Upper lobe of right lung (tissue), 1 donor: Measurements from ENCODE around the gene GRHL3. TPM values are rescaled to one million over a fixed set of nuclear protein-coding genes. Genes with fewer than 3 reads are reported as not detected.
"Not testable (repeated sequence)": the region's sequence is repeated elsewhere in the genome, so short reads cannot be mapped to it uniquely, and the experiment has no call there.

Source experiments
- ATAC-seq: fragments of 200-7000 bp; cut with Tn5 transposase; one replicate; pipeline ENCODE4 v1.9.1; 2020; ENCODE audit warnings: mild to moderate bottlenecking, moderate library complexity
- DNase-seq: peaks from one replicate; pipeline ENCODE4 v3.0.0-alpha.2; 2020
- H3K27ac ChIP-seq: fragments of 200-600 bp; one replicate; pipeline ENCODE4 v1.8.0; 2022
- H3K27me3 ChIP-seq: fragments of 200-600 bp; one replicate; pipeline ENCODE4 v1.8.0; 2022; ENCODE audit warnings: mild to moderate bottlenecking
- H3K36me3 ChIP-seq: fragments of 200-600 bp; one replicate; pipeline ENCODE4 v1.8.0; 2022
- H3K4me1 ChIP-seq: fragments of 200-600 bp; one replicate; pipeline ENCODE4 v1.8.0; 2022
- H3K4me3 ChIP-seq: fragments of 200-600 bp; one replicate; pipeline ENCODE4 v1.8.0; 2022; ENCODE audit warnings: mild to moderate bottlenecking
- H3K9me3 ChIP-seq: fragments of 200-600 bp; one replicate; pipeline ENCODE4 v1.8.0; 2022
- intact Hi-C: fragments of 100-400 bp; cut with DNase I; formaldehyde crosslinking; loops from one replicate; pipeline ENCODE4 v1.11.0; 2022
- long read RNA-seq: library from polyadenylated mRNA; unstranded; transcript quantifications from one replicate; pipeline ENCODE4 v2.0.0, GENCODE V29; 2021
- total RNA-seq: library from RNA; stranded (reverse); fragmentation: NEBNext Ultra II Directional; extraction: Animal tissue kit (Norgen Biotek cat#: 25700); gene quantifications from one replicate; pipeline ENCODE4 v1.2.1, GENCODE V29; 2021
- TF ChIP-seq, protein P1 (sequence below): fragments of 200-600 bp; IDR thresholded peaks from one replicate; pipeline ENCODE4 v1.8.0; 2022; ENCODE audit warnings: antibody characterized with exemption
- donor health status: DM: no; HTN: yes; CAD: no; lungs with severe emphysema.

GRHL3 gene
- total RNA-seq = 0.55 TPM
- long read RNA-seq, partial matches to known transcripts = 0 of 3 reads
- long read RNA-seq, other reads (novel, unspliced or antisense) = 3 of 3 reads

GRCh38 chr1:24319312-24319863 lies at the start of gene GRHL3:
GRHL3 (plus strand) TSS chr1:24319357; CDS start chr1:24319552, 195 bp downstream.
- H3K4me1 ChIP-seq = peaks cover 14% of the 10 kb centered on the region
- H3K4me3 ChIP-seq = no peak within 1 kb of the TSS
- intact Hi-C loops = no loop called here
- H3K36me3 ChIP-seq = no peaks in the 10 kb centered on the region
- DNase-seq (peak; percentile 67), ATAC-seq (peak; percentile 48)
- H3K27me3 ChIP-seq = peaks cover 10% of the 10 kb centered on the region
- TF ChIP-seq, protein P1, sequence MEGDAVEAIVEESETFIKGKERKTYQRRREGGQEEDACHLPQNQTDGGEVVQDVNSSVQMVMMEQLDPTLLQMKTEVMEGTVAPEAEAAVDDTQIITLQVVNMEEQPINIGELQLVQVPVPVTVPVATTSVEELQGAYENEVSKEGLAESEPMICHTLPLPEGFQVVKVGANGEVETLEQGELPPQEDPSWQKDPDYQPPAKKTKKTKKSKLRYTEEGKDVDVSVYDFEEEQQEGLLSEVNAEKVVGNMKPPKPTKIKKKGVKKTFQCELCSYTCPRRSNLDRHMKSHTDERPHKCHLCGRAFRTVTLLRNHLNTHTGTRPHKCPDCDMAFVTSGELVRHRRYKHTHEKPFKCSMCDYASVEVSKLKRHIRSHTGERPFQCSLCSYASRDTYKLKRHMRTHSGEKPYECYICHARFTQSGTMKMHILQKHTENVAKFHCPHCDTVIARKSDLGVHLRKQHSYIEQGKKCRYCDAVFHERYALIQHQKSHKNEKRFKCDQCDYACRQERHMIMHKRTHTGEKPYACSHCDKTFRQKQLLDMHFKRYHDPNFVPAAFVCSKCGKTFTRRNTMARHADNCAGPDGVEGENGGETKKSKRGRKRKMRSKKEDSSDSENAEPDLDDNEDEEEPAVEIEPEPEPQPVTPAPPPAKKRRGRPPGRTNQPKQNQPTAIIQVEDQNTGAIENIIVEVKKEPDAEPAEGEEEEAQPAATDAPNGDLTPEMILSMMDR = no peak
- no peaks in the 10 kb centered on the region for H3K9me3 ChIP-seq
- H3K27ac ChIP-seq = no peak within 1 kb of the TSS

DNA sequence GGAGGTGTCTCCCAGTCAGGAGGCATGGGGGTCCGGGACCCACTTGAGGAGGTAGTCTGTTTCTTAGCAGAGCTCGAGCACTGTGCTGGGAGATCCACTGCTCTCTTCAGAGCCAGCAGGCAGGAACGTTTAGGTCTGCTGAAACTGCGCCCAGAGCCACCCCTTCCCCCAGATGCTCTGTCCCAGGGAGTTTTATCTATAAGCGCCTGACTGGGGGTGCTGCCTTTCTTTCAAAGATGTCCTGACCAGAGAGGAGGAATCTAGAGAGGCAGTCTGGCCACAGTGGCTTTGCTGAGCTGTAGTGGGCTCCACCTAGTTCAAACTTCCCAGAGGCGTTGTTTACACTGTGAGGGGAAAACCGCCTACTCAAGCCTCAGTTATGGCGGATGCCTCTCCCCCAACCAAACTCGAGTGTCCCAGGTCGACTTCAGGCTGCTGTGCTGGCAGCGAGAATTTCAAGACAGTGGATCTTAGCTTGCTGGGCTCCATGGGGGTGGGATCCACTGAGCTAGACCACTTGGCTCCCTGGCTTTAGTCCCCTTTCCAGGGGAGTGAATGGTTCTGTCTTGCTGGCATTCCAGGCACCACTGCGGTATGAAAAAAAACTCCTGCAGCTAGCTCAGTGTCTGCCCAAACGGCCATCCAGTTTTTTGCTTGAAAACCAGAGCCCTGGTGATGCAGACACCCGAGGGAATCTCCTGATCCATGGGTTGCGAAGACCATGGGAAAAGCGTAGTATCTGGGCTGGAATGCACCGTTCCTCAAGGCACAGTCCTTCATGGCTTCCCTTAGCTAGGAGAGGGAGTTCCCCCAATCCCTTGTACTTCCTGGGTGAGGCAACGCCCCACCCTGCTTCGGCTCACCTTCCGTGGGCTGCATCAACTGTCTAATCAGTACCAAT lies 44.7 kb upstream of the GRHL3 start:
- H3K4me1 ChIP-seq, ATAC-seq, H3K27me3 ChIP-seq, H3K27ac ChIP-seq, H3K36me3 ChIP-seq, H3K4me3 ChIP-seq, H3K9me3 ChIP-seq, DNase-seq, intact Hi-C loops: not testable (repeated sequence)

- DNase-seq (no peak), ATAC-seq (no peak)
- H3K27ac ChIP-seq = no peak overlapping the region
- H3K36me3 ChIP-seq = no peaks in the 10 kb centered on the region
- H3K4me1 ChIP-seq = no peaks in the 10 kb centered on the region
- intact Hi-C loops = no loop called here
- no peaks in the 10 kb centered on the region for H3K9me3 ChIP-seq
- H3K4me3 ChIP-seq = no peak overlapping the region
- TF ChIP-seq, protein P1 = no peak
- H3K27me3 ChIP-seq = peaks cover 6% of the 10 kb centered on the region
These were observed 44.1 kb upstream of the GRHL3 start for GRCh38 chr1:24275104-24275410.

GRCh38 chr1:24275510-24275909 lies 43.6 kb upstream of the GRHL3 start:
- DNase-seq = no peak

DNA sequence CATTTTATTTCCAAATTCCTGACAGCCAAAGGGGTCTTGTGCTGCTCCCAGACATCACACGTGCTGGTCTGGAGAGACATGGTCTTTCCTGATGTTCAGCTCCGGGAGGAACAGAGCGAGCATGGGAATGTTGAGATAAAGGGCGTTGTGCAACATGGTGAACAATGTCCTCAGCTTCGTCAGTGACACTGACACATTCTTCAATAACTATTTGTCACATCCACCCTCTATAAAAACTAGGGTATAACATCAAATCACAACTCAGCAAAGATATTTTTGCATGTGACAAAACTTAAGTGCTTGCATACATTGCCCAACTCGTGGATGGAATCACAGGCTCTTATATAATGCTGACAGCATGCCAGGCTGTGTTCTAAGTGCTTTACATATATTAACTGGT lies 42.4 kb upstream of the GRHL3 start:
- no peak for DNase-seq
- Histone ChIP-seq H3K27me3 (peaks cover 6% of the 10 kb centered on the region), H3K36me3 (no peaks in the 10 kb centered on the region), H3K4me3 (no peak overlapping the region), H3K4me1 (no peaks in the 10 kb centered on the region), H3K9me3 (no peaks in the 10 kb centered on the region), H3K27ac (no peak overlapping the region)
- intact Hi-C loops = no loop called here
- no peak for ATAC-seq
- TF ChIP-seq, protein P1 = no peak

More at GRCh38 chr1:24275510-24275909, 43.6 kb upstream of the GRHL3 start:
- Histone ChIP-seq H3K4me1 (no peaks in the 10 kb centered on the region), H3K27me3 (peaks cover 6% of the 10 kb centered on the region), H3K27ac (no peak overlapping the region), H3K4me3 (no peak overlapping the region), H3K36me3 (no peaks in the 10 kb centered on the region), H3K9me3 (no peaks in the 10 kb centered on the region)
- ATAC-seq = no peak
- intact Hi-C loops = no loop called here
- TF ChIP-seq, protein P1 = no peak
